Measurements from ENCODE around the gene MALL.

MALL gene

DNA sequence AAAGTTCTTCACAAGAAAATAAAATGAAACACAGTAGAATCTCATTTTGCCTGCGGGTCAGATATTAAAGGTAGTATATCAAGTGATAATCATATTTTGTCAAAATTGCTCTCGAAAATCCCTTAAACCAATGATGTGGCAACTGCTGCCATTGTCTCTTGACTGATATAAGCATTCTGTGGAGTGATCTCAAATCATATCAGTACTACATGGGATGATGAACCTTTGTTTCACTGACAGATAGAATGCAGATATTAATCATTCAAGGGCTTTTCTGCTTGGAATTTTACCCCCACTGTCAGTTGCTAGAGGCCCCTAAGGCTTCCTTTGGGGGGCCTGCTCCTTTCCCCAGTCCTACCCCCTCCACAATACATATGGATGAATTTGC, 31.3 kb upstream of the MALL start:
- no peak overlapping the region for H3K4me3 ChIP-seq (ENCODE audit: low read length)
- TF ChIP-seq, protein P1, sequence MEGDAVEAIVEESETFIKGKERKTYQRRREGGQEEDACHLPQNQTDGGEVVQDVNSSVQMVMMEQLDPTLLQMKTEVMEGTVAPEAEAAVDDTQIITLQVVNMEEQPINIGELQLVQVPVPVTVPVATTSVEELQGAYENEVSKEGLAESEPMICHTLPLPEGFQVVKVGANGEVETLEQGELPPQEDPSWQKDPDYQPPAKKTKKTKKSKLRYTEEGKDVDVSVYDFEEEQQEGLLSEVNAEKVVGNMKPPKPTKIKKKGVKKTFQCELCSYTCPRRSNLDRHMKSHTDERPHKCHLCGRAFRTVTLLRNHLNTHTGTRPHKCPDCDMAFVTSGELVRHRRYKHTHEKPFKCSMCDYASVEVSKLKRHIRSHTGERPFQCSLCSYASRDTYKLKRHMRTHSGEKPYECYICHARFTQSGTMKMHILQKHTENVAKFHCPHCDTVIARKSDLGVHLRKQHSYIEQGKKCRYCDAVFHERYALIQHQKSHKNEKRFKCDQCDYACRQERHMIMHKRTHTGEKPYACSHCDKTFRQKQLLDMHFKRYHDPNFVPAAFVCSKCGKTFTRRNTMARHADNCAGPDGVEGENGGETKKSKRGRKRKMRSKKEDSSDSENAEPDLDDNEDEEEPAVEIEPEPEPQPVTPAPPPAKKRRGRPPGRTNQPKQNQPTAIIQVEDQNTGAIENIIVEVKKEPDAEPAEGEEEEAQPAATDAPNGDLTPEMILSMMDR (conservative IDR thresholded peaks at IDR 0.05; ENCODE audit: low read depth, low read length) = no peak
- DNase-seq (ENCODE audit: low read depth) = no peak

DNA sequence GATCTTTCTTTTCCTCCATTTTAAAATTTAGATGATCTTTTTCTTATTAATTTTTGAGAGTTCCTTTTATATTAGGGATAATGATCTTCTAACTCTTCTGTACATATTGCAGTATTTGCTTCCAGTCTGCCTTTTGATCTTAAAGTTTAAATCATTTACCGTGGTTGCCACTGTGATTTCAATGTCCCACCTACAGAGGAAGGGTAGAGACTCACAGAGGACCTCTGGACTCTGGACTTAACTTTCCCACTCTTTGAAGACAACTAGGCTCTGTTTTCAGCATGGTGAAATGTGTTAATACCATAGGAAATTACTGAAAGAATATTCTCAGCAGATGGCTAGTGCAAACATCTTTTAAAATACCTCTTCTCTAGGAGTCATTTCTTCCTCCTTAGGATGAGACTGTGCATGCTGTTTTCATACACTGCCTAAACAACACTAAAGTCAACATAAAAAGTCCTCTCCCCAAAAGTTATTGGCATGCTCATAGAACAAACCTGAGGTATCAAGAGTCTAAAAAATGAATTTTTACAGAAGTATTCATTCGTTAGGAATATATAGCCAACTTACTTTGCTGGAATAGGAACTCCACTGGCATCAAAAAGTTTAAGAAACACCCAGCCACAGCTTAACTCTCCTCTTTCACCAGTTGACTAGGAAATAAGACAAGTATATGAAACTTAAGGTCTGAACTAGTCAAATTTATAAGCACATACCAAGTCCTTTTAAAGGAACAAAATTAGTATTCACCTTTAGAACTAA, 30.7 kb upstream of the MALL start:
- DNase-seq (ENCODE audit: low read depth) = no peak
- no peak overlapping the region for H3K4me3 ChIP-seq (ENCODE audit: low read length)
- TF ChIP-seq, protein P1 (conservative IDR thresholded peaks at IDR 0.05; ENCODE audit: low read depth, low read length) = no peak

DNA sequence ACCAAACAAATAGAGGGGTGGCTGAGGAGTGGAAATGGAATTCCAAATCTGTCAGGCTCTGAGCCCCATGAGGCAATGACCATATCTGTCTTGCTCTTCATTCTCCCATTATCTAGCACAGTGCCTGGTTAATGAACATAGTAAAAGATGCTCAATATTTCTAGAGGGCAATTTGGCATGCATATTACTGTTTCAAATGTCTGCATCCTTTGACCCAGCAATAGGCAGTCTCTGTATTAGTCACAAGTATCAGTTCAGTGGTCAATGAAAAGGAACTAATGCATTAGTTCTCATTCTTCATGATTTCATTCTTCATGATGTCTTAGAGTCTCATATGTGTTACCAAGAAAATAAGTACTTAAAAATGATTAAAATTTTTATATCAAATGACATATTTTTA, 28.4 kb upstream of the MALL start:
- no peak for DNase-seq (ENCODE audit: low read depth)
- TF ChIP-seq, protein P1 (conservative IDR thresholded peaks at IDR 0.05; ENCODE audit: low read depth, low read length) = no peak
- H3K4me3 ChIP-seq (ENCODE audit: low read length) = no peak overlapping the region

DNA sequence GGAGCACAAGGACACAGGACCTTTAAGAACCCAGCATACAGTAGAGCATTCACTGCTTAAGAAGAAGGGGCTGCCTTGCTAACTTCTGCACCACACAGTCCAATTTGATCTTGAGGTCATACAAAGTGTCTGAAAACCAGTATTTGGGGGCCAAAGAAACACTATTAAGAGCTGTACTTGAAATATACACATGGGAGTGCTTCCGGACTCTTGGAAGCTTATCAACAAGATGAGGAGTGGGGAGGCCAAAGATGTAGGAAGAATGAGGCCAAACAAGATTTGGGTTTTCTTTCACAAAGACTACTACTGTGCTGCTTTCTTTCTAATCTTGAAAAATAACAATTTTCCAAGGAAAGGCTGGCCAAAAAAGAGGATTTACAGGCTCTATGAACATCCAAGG, 24.8 kb upstream of the MALL start:
- no peak overlapping the region for H3K4me3 ChIP-seq (ENCODE audit: low read length)
- no peak for DNase-seq (ENCODE audit: low read depth)
- TF ChIP-seq, protein P1 (conservative IDR thresholded peaks at IDR 0.05; ENCODE audit: low read depth, low read length) = no peak

- H3K4me3 ChIP-seq (ENCODE audit: low read length) = no peak overlapping the region
- DNase-seq (ENCODE audit: low read depth) = no peak
- TF ChIP-seq, protein P1 (conservative IDR thresholded peaks at IDR 0.05; ENCODE audit: low read depth, low read length) = no peak
These were observed 18.4 kb upstream of the MALL start for GRCh38 chr2:110134025-110134424.

- no peak for DNase-seq (ENCODE audit: low read depth)
- H3K4me3 ChIP-seq (ENCODE audit: low read length) = no peak overlapping the region
- TF ChIP-seq, protein P1 (conservative IDR thresholded peaks at IDR 0.05; ENCODE audit: low read depth, low read length) = no peak
These were observed 15.5 kb upstream of the MALL start for GRCh38 chr2:110131166-110131565.

DNA sequence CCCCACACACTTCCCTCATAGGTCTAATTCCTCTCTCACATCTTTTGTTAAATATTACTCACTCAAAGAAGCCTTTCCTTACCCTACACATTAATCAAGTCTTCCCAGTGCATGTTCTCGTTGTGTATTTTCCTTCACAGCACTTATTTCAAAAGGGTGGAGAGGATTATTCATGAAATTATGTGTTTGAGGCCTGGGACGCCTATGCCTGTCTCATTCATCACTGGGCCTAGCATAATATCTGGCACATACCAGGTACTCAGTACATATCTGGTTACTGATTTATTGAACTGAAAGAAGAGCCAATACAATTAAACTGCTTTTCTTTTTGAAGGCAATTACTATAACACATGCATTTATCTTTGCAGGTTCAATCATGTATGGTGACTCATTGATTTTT, 15.1 kb upstream of the MALL start:
- TF ChIP-seq, protein P1 (conservative IDR thresholded peaks at IDR 0.05; ENCODE audit: low read depth, low read length) = no peak
- no peak overlapping the region for H3K4me3 ChIP-seq (ENCODE audit: low read length)
- DNase-seq (ENCODE audit: low read depth) = no peak

Data from retinal pigment epithelial cell (primary cell).